A549 treated with AZD9567 at 1 μM for 4 hours (cell line): Measurements from ENCODE around the gene CXorf49B. TPM values are rescaled to one million over a fixed set of nuclear protein-coding genes. Genes with fewer than 3 reads are reported as not detected.

Experiments used
- total RNA-seq: library from RNA; stranded (reverse); fragments of 200-300 nt; extraction: Qiagen RNA extraction; gene quantifications from 5 replicates; pipeline ENCODE4 v1.2.3, GENCODE V29; 2022; ENCODE audit not compliant: insufficient read depth

CXorf49B gene
- not detected in 5 replicates for total RNA-seq

DNA sequence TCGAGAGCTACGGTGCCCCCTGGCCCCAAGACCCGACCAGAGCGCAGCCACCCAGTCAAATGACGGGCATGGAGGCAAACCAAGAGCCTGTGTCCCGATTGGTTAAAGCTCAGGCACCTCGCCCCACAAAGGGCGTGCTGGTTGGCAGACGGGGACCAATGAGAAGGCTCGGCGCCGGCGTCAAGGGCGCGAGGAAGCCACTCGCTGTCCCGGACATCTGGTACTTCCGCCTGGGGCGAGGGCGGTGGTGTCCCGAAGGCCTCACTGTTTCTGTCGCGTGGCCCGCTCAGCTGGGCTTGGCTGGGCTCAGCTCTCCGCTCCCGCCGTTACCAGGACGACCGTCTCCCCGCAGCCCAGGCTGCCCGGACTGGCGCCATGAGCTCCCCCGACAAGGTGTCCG, at the start of gene CXorf49B:
Gene CXorf49B, plus strand, starts transcription at position 301 of the 400 bp plus-strand sequence. Its CDS starts 75 bp downstream, at position 376.

GRCh38 chrX:71718185-71718584, 45.0 kb upstream of the CXorf49B start, which contains the start of gene CXorf49:
TSS of gene CXorf49 (minus strand) at chrX:71718285. CDS start at chrX:71718151, 134 bp downstream.

Other genes with a start within 250 kb of the CXorf49B start
- 24.7 to 47.3 TPM (median 43.8 TPM) in 5 replicates for gene OGT, start 230.2 kb upstream of the CXorf49B start, total RNA-seq
- gene GCNA, start 184.9 kb upstream of the CXorf49B start, total RNA-seq: 1.4 to 2.0 TPM (median 1.6 TPM) in 4 of 5 replicates, not detected in the other
- 0.07 to 0.15 TPM (median 0.12 TPM) in 4 of 5 replicates, not detected in the other for gene CXCR3, start 144.8 kb upstream of the CXorf49B start, total RNA-seq
- not detected in 5 replicates for gene CXorf49, start 45.1 kb upstream of the CXorf49B start, total RNA-seq
- 0.19 to 0.47 TPM (median 0.29 TPM) in 5 replicates for gene NHSL2, start 147.5 kb downstream of the CXorf49B start, total RNA-seq